GM21528 (cell line): Measurements from ENCODE around the gene COP1.

Experiments used
- ATAC-seq: cut with Tn5 transposase; IDR thresholded peaks from one replicate; pipeline ENCODE4 v1.9.1; 2021; ENCODE audit warnings: mild to moderate bottlenecking, moderate library complexity; ENCODE audit not compliant: unreplicated experiment, low FRiP score

The COP1 gene

GRCh38 chr1:175906370-175906769 lies 300.7 kb downstream of the COP1 start:
- ATAC-seq: no peak

GRCh38 chr1:175904808-175905207 lies 302.3 kb downstream of the COP1 start:
- no peak for ATAC-seq

GRCh38 chr1:175902281-175902680 lies 304.8 kb downstream of the COP1 start:
- no peak for ATAC-seq

- no peak for ATAC-seq
Measured at GRCh38 chr1:175901076-175901836, 305.8 kb downstream of the COP1 start.

- ATAC-seq: no peak
Measured at GRCh38 chr1:175900171-175900570, 306.9 kb downstream of the COP1 start.

- ATAC-seq: no peak
Measured at GRCh38 chr1:175895966-175896365, 311.1 kb downstream of the COP1 start.
